ENCODE data around the gene YJEFN3.

- TF ChIP-seq CTCF (IDR thresholded peaks at IDR 0.05; ENCODE audit: low read depth, low read length, missing input control) (no peak), GABPA (IDR thresholded peaks at IDR 0.05 in 1 of 2, conservative IDR thresholded peaks at IDR 0.05 in 1 of 2) (no peak), REST (IDR thresholded peaks at IDR 0.05) (no peak), RXRA (IDR thresholded peaks at IDR 0.05) (no peak), JUND (IDR thresholded peaks at IDR 0.05) (no peak), RAD21 (IDR thresholded peaks at IDR 0.05) (no peak), NR2F2 (IDR thresholded peaks at IDR 0.05) (no peak)
These were observed 1.7 kb downstream of the YJEFN3 start for GRCh38 chr19:19530423-19530804.
